ACC112 (cell line): ENCODE results near the gene SLC26A4.

Experiments used
- H2AFZ ChIP-seq: fragments of 200-600 bp; sonication (generic); one replicate; pipeline ENCODE4 v1.6.0; 2017; ENCODE audit warnings: antibody characterized with exemption, low read length; ENCODE audit not compliant: unreplicated experiment
- H3K27ac ChIP-seq: fragments of 200-600 bp; sonication (generic); 2 replicates; pipeline ENCODE4 v1.5.1; 2014; ENCODE audit warnings: low read depth, mild to moderate bottlenecking, antibody characterized with exemption, low read length, moderate library complexity
- H3K27me3 ChIP-seq: fragments of 200-600 bp; sonication (generic); 2 replicates; pipeline ENCODE4 v1.6.1; 2014; ENCODE audit warnings: mild to moderate bottlenecking, antibody characterized with exemption, low read length, moderate library complexity, mixed read lengths; ENCODE audit not compliant: insufficient read depth
- H3K36me3 ChIP-seq: fragments of 200-600 bp; sonication (generic); 2 replicates; pipeline ENCODE4 v1.6.1; 2016; ENCODE audit warnings: mild to moderate bottlenecking, antibody characterized with exemption, low read length, moderate library complexity, mixed read lengths; ENCODE audit not compliant: insufficient read depth
- H3K4me1 ChIP-seq: fragments of 200-600 bp; sonication (generic); one replicate; pipeline ENCODE4 v1.6.1; 2016; ENCODE audit warnings: low read length, mixed read lengths; ENCODE audit not compliant: insufficient read depth, unreplicated experiment, control insufficient read depth
- H3K4me3 ChIP-seq: fragments of 200-600 bp; sonication (generic); 2 replicates; pipeline ENCODE4 v1.5.1; 2014; ENCODE audit warnings: mild to moderate bottlenecking, low read depth, low read length
- H3K79me2 ChIP-seq: fragments of 200-600 bp; sonication (generic); one replicate; pipeline ENCODE4 v1.6.0; 2016; ENCODE audit warnings: low read length; ENCODE audit not compliant: control insufficient read depth, unreplicated experiment, insufficient read depth

Gene SLC26A4

DNA sequence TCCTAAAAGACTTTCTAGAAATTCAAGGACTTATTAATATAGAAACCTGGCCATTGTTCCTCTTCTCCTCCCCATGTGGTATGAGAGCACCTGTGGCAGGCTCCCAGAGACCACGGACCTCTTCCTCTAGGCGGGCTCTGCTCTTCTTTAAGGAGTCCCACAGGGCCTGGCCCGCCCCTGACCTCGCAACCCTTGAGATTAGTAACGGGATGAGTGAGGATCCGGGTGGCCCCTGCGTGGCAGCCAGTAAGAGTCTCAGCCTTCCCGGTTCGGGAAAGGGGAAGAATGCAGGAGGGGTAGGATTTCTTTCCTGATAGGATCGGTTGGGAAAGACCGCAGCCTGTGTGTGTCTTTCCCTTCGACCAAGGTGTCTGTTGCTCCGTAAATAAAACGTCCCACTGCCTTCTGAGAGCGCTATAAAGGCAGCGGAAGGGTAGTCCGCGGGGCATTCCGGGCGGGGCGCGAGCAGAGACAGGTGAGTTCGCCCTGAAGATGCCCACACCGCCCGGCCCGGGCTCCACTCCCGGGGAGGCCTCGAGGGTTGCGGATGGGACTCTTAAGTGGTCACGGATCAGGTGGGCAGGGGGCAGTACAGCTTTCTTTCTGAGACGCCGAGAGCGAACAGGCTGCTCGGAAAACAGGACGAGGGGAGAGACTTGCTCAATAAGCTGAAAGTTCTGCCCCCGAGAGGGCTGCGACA lies at the start of gene SLC26A4:
SLC26A4 (plus strand) TSS at position 448 of the 700 bp plus-strand sequence. CDS start 814 bp downstream, outside the sequence.
- H3K79me2 ChIP-seq, result no peaks in the 10 kb centered on the region
- H3K4me1 ChIP-seq, result peaks cover 14% of the 10 kb centered on the region
- peak within 1 kb of the TSS; percentile 72 for H3K4me3 ChIP-seq
- no peaks in the 10 kb centered on the region for H3K36me3 ChIP-seq
- peaks cover 37% of the 10 kb centered on the region for H3K27me3 ChIP-seq
- peak within 1 kb of the TSS; percentile 9 for H2AFZ ChIP-seq
- no peak within 1 kb of the TSS for H3K27ac ChIP-seq

DNA sequence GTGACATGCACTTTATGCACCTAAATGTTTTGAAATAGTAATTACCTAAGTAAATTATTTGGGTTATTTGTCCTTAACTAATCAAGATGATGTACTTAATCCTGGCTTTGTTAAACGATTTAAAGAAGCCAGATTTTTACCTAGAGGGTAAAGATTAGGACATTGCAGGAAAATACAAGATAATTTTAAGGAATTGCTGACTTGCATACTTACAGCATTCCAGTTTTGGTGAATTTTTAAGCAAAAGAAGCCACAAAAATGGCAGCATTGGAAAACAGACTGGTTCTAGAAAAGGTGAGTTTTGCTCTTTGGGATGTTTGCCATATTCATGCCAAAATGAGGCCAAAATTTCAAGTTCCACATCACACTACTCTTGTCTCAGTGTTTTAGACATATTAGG lies 47.2 kb upstream of the SLC26A4 start:
- Histone ChIP-seq H3K27me3 (no peaks in the 10 kb centered on the region), H3K4me3 (no peak overlapping the region), H3K4me1 (peaks cover 18% of the 10 kb centered on the region), H2AFZ (no peak overlapping the region), H3K27ac (no peak overlapping the region), H3K36me3 (peaks cover 10% of the 10 kb centered on the region; the same call in 1 of the 2 replicates), H3K79me2 (no peaks in the 10 kb centered on the region)

DNA sequence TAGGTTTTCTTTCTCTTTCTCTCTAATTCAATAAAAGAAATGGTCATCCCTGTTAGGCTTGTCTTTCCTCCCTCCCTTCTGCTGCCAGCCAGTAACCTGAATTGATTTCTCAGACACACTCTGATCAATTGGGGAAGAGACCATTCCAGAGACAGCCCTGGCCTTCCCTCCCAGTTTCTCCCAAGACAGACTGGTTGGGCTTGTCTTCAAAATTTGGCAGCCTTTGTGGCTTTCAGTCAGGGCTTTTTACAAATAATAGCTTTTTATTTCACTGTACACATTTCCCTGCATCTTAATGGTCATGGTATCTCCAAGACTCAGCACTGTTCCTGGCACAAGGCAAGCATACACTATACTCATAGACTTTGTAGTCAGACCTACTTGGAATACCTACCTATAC lies 46.7 kb upstream of the SLC26A4 start:
- no peak overlapping the region for H3K4me3 ChIP-seq
- no peak overlapping the region for H2AFZ ChIP-seq
- no peaks in the 10 kb centered on the region for H3K79me2 ChIP-seq
- peaks cover 8% of the 10 kb centered on the region; the same call in 1 of the 2 replicates for H3K36me3 ChIP-seq
- peaks cover 18% of the 10 kb centered on the region for H3K4me1 ChIP-seq
- no peaks in the 10 kb centered on the region for H3K27me3 ChIP-seq
- 0 out of 2 replicates have a peak overlapping the region, but pooled peaks have one; percentile 2 for H3K27ac ChIP-seq

DNA sequence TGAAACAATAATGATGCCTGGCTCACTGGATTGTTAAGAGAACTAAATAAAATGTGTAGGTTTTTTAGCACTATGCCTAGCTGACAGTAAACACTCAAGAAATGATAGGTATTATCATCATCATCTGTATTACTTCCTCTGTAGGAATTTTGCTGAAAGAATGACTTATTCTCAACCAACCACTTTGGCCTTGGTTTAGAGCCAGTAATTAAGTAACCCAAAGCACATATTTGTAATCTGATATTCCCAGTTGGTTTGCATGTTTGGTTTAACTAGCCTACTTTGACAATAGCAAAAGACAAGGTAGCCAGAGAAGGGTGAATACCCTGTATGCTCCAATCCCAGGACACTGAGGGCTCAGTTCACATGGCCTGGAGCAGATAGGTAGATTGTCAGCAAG lies 46.2 kb upstream of the SLC26A4 start:
- no peaks in the 10 kb centered on the region for H3K79me2 ChIP-seq
- 0 out of 2 replicates have a peak, but pooled peaks cover 6% of the 10 kb centered on the region for H3K36me3 ChIP-seq
- H3K4me1 ChIP-seq, result peaks cover 18% of the 10 kb centered on the region
- H3K27ac ChIP-seq, result 0 out of 2 replicates have a peak overlapping the region, but pooled peaks have one; percentile 2
- H2AFZ ChIP-seq, result no peak overlapping the region
- H3K4me3 ChIP-seq, result no peak overlapping the region
- H3K27me3 ChIP-seq, result no peaks in the 10 kb centered on the region

DNA sequence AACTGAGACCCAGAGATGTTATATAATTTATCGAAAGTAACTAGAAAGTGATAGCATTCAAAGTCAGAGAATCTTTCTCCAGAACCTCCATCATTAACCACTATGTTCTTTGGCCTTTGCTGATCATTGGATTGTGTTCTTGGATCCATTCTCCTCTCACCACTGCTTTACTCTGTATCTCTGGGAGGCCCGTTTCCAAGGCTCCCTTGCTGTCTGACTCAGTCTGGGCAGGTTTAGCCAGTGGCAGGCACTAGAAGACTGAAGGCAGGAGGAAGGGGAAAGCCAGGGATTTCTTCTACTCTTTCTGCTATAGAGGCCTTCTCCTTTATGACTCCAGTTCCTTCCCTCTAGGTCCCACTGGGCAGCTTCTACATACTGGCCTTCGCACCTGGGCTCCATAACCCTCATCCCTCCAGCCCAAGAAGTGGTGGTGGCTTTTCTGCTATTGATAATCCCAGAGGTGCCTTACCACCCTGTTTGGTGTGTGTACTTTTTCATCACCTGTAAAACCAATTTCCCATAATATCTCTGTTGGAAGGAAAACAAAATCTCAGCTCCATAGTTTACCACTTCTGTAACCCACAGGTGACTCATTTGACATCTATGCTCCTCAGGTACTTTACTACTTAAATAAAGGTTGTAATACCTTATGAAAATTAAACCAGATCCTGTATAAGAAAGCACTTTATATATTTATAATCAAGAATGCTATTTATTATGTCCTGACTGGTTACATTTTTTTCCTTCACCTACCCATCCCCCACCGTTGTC lies 44.5 kb upstream of the SLC26A4 start:
- Histone ChIP-seq H3K27ac (no peak overlapping the region), H2AFZ (no peak overlapping the region), H3K4me1 (peaks cover 18% of the 10 kb centered on the region), H3K4me3 (no peak overlapping the region), H3K36me3 (0 out of 2 replicates have a peak, but pooled peaks cover 6% of the 10 kb centered on the region), H3K27me3 (no peaks in the 10 kb centered on the region), H3K79me2 (no peaks in the 10 kb centered on the region)

DNA sequence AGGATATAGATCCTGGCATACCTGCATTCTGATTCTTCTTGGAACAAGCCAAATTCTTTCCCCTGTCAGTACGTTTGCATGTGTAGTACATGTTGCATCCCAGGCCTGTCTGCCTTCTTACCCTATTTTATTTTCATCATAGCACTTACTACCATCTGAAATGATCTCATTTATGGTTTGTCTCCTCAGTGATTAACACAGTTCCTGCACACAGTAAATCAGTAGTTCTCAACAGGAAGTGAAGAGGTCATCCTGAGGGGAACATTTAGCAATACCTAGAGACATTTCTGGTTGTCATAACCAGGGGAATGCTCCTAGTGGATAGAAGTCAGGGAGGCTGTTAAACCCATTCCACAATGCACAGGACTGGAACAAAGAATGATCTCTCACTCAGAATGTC lies 38.2 kb upstream of the SLC26A4 start:
- Histone ChIP-seq H3K27me3 (no peaks in the 10 kb centered on the region), H3K79me2 (no peaks in the 10 kb centered on the region), H3K4me1 (peaks cover 16% of the 10 kb centered on the region), H3K4me3 (no peak overlapping the region), H3K27ac (no peak overlapping the region), H2AFZ (no peak overlapping the region), H3K36me3 (no peaks in the 10 kb centered on the region)

DNA sequence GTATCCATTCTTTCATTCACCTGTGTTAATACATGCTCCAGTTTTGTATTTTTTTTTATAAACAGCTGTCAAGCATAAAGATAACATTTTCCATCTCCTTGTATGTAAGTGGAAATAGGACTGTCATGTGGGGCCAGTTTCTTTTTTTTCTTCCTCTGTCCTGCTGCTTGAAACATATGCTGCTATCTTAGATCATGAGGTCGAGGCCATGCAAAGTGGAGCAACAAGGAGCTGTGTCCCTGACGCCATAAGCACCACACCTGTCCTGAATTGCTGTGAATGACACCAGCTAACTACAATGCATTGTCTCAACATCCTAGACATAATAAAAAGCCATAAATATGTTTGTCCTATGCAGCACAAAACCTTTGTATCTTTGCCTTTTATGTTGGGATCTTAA lies 37.7 kb upstream of the SLC26A4 start:
- no peak overlapping the region for H2AFZ ChIP-seq
- peaks cover 16% of the 10 kb centered on the region for H3K4me1 ChIP-seq
- H3K79me2 ChIP-seq, result no peaks in the 10 kb centered on the region
- no peak overlapping the region for H3K27ac ChIP-seq
- H3K4me3 ChIP-seq, result no peak overlapping the region
- no peaks in the 10 kb centered on the region for H3K36me3 ChIP-seq
- no peaks in the 10 kb centered on the region for H3K27me3 ChIP-seq

DNA sequence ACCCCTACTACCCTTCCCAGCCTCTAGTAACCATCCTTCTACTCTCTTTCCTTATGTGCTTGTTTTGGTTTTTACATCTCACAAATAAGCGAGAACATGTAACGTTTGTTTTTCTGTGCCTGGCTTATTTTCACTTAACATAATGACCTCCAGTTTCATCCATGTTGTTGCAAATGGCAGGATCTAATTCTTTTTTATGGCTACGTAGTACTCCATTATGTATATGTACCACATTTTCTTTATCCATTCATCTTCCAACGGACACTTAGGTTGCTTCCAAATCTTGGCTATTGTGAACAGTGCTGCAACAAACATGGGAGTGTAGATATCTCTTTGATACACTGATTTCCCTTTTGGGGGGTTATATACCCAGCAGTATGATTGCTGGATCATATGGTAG lies 33.6 kb upstream of the SLC26A4 start:
- H3K79me2 ChIP-seq, result no peaks in the 10 kb centered on the region
- H3K36me3 ChIP-seq, result no peaks in the 10 kb centered on the region
- H3K27ac ChIP-seq, result no peak overlapping the region
- no peak overlapping the region for H2AFZ ChIP-seq
- H3K4me3 ChIP-seq, result no peak overlapping the region
- peaks cover 13% of the 10 kb centered on the region for H3K4me1 ChIP-seq
- no peaks in the 10 kb centered on the region for H3K27me3 ChIP-seq

DNA sequence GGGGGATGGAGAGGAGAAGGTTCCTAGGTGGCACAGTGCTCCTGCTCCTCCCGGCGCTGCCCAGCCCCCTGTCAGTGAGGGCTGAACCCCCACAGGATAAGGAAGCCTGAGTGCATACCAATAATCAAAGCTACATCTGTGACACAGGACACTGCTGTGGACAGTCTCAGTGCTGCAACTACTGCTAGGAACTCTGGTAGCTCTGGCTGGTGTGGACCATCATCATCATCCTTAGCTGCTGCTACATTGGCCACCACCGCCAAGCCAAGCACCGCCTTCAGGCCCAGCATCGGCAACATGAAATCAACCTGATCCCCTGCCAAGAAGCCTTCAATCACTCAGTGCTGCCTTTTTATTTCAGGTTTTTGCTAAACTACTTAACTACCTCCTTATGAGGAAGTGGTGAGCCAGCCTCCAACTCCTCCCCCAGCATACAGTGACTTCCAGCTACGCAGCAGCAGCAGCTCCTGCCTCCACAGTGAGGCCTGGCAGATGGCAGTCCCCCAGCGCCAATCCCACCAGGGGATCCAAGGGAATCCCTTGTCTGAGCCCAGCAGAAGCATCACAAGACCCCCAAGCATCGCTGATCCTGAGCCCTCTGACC lies 32.1 kb upstream of the SLC26A4 start:
- no peaks in the 10 kb centered on the region for H3K27me3 ChIP-seq
- no peak overlapping the region for H3K27ac ChIP-seq
- no peak overlapping the region for H3K4me3 ChIP-seq
- no peak overlapping the region for H2AFZ ChIP-seq
- H3K79me2 ChIP-seq, result no peaks in the 10 kb centered on the region
- H3K36me3 ChIP-seq, result no peaks in the 10 kb centered on the region
- no peaks in the 10 kb centered on the region for H3K4me1 ChIP-seq

DNA sequence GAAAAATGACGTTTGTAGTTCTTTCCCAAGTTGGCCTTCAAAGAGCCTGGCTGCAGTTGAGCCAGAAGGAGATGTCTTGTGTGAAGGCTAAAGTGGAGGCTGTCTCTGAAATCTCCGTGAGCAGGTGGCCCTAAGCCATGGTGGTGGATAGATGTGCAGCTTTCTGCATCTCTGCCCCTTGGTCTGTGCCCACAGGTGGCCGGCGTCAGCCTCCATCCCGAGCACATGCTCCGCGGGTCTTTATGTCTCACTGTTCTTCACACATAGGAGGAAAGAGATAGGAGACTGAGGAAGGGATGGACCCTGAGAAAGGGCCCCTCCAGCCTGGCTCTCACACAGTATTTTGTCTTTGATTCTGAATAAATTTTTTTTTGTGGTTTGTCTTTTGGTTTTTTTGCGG lies 30.3 kb upstream of the SLC26A4 start:
- no peaks in the 10 kb centered on the region for H3K4me1 ChIP-seq
- H2AFZ ChIP-seq, result no peak overlapping the region
- H3K4me3 ChIP-seq, result no peak overlapping the region
- no peaks in the 10 kb centered on the region for H3K27me3 ChIP-seq
- H3K79me2 ChIP-seq, result no peaks in the 10 kb centered on the region
- H3K36me3 ChIP-seq, result no peaks in the 10 kb centered on the region
- H3K27ac ChIP-seq, result no peak overlapping the region
